HG03025 (cell line): Measurements from ENCODE around the gene ACBD4.
"Not testable (repeated sequence)": the region's sequence is repeated elsewhere in the genome, so short reads cannot be mapped to it uniquely, and the experiment has no call there.

Experiments used
- ATAC-seq: cut with Tn5 transposase; IDR thresholded peaks from one replicate; pipeline ENCODE4 v1.9.1; 2021; ENCODE audit warnings: mild to moderate bottlenecking, moderate library complexity; ENCODE audit not compliant: unreplicated experiment, low FRiP score

The ACBD4 gene

GRCh38 chr17:45117848-45118646, 17.4 kb upstream of the ACBD4 start:
- no peak for ATAC-seq

- ATAC-seq = no peak
Measured at GRCh38 chr17:45118691-45119090, 16.8 kb upstream of the ACBD4 start.

GRCh38 chr17:45119964-45120363, 15.5 kb upstream of the ACBD4 start:
- ATAC-seq = no peak

- no peak for ATAC-seq
Measured at GRCh38 chr17:45120558-45120957, 14.9 kb upstream of the ACBD4 start.

GRCh38 chr17:45121055-45121454, 14.4 kb upstream of the ACBD4 start:
- ATAC-seq = no peak

GRCh38 chr17:45123076-45123770, 12.3 kb upstream of the ACBD4 start:
- no peak for ATAC-seq

- ATAC-seq = no peak
Measured at GRCh38 chr17:45123930-45124796, 11.3 kb upstream of the ACBD4 start.

GRCh38 chr17:45124797-45125122, 10.7 kb upstream of the ACBD4 start:
- not testable (repeated sequence) for ATAC-seq

GRCh38 chr17:45125509-45125908, 10.0 kb upstream of the ACBD4 start:
- no peak for ATAC-seq

- ATAC-seq = no peak
Measured at GRCh38 chr17:45127207-45127547, 8.3 kb upstream of the ACBD4 start.

- ATAC-seq = no peak
Measured at GRCh38 chr17:45127548-45128300, 7.8 kb upstream of the ACBD4 start.

GRCh38 chr17:45128331-45128730, 7.2 kb upstream of the ACBD4 start:
- no peak for ATAC-seq

- no peak for ATAC-seq
Measured at GRCh38 chr17:45128989-45129388, 6.5 kb upstream of the ACBD4 start.

- no peak for ATAC-seq
Measured at GRCh38 chr17:45129426-45129939, 6.0 kb upstream of the ACBD4 start.

- ATAC-seq = no peak
Measured at GRCh38 chr17:45129940-45130680, 5.4 kb upstream of the ACBD4 start.

- no peak for ATAC-seq
Measured at GRCh38 chr17:45130681-45131615, 4.5 kb upstream of the ACBD4 start.

GRCh38 chr17:45131616-45132319, 3.7 kb upstream of the ACBD4 start:
- no peak for ATAC-seq

GRCh38 chr17:45132320-45132571, 3.2 kb upstream of the ACBD4 start, which contains the start of gene PLCD3:
PLCD3 (minus strand) TSS chr17:45132515; CDS start chr17:45132410, 105 bp downstream.
- ATAC-seq = no peak
